GM12878 (cell line): Measurements from ENCODE around the gene PLCG1. TPM values are rescaled to one million over a fixed set of nuclear protein-coding genes. Genes with fewer than 3 reads are reported as not detected.

Source experiments
- ATAC-seq: fragments of 200-7000 bp; cut with Tn5 transposase; 3 replicates; pipeline ENCODE4 v1.9.1; 2020; ENCODE audit warnings: mild to moderate bottlenecking, moderate library complexity
- BruUV-seq: library from RNA; stranded (reverse); fragments of 400-500 nt; replicated peaks from 2 replicates; lab custom pipeline; 2021; lab: Mats Ljungman, UMichigan
- CTCF ChIA-PET: fragments of 300-600 bp; sonication (Branson Sonifier 250); formaldehyde crosslinking; extraction: SDS; loops from one replicate; lab custom pipeline; 2021; ENCODE audit warnings: inconsistent platforms; lab: Yijun Ruan, JAX
- POLR2A ChIA-PET: fragments of 350-600 bp; formaldehyde crosslinking; extraction: SDS; loops from one replicate; lab custom pipeline; 2021; ENCODE audit warnings: inconsistent platforms; lab: Charles Lee
- RAD21 ChIA-PET: fragments of 300-600 bp; sonication (Branson Sonifier 250); formaldehyde crosslinking; loops from one replicate; lab custom pipeline; 2023; ENCODE audit warnings: antibody characterized with exemption; ENCODE audit not compliant: unreplicated experiment; lab: Charles Lee
- SMC1A ChIA-PET: fragments of 300-600 bp; sonication (Branson Sonifier 250); formaldehyde crosslinking; loops from one replicate; lab custom pipeline; 2023; ENCODE audit not compliant: unreplicated experiment, uncharacterized antibody; lab: Charles Lee
- DNase-seq: peaks from one replicate; pipeline ENCODE4 v3.0.0-alpha.2; 2011; ENCODE audit warnings: low read depth, low spot score
- FAIRE-seq: peaks from 3 replicates; lab custom pipeline; 2011; peaks lifted over from hg19 to GRCh38; lab: Jason Lieb, UNC
- H2AFZ ChIP-seq: 2 replicates; pipeline ENCODE4 v1.6.0; 2011; ENCODE audit warnings: low read depth, low read length, control low read depth; ENCODE audit not compliant: control insufficient read depth
- H3K27ac ChIP-seq: 2 replicates; pipeline ENCODE4 v1.5.1; 2011; ENCODE audit warnings: control low read depth; ENCODE audit not compliant: control insufficient read depth, insufficient read depth
- H3K27me3 ChIP-seq, 2 experiments: replicated peaks in 1 of 2; 2 replicates each; pipeline versions ENCODE4 v1.6.0 to v1.6.1; 2011; ENCODE audit warnings: low read length in 1 of 2; ENCODE audit not compliant: control insufficient read depth in 2 of 2, insufficient read depth in 2 of 2
- H3K36me3 ChIP-seq, 2 experiments: 2 replicates each; pipeline ENCODE4 v1.5.1; 2011; ENCODE audit warnings: low read length in 1 of 2; ENCODE audit not compliant: control insufficient read depth in 2 of 2, insufficient read depth in 2 of 2
- H3K4me1 ChIP-seq: 2 replicates; pipeline ENCODE4 v1.6.1; 2011; ENCODE audit warnings: mild to moderate bottlenecking, low read length, moderate library complexity, mixed read lengths; ENCODE audit not compliant: control insufficient read depth, insufficient read depth
- H3K4me2 ChIP-seq: 2 replicates; pipeline ENCODE4 v1.6.0; 2011; ENCODE audit warnings: control low read depth; ENCODE audit not compliant: control insufficient read depth, insufficient read depth
- H3K4me3 ChIP-seq: fragments of 200-600 bp; sonication (generic); 2 replicates; pipeline ENCODE4 v1.5.1; 2016
- H3K79me2 ChIP-seq: 2 replicates; pipeline ENCODE4 v1.6.0; 2011; ENCODE audit warnings: low read length; ENCODE audit not compliant: control insufficient read depth, insufficient read depth
- H3K9ac ChIP-seq: 2 replicates; pipeline ENCODE4 v1.8.0; 2011; ENCODE audit warnings: low read length, control low read depth, mixed read lengths; ENCODE audit not compliant: control insufficient read depth, insufficient read depth
- H3K9me3 ChIP-seq: replicated peaks from 3 replicates; pipeline ENCODE4 v1.5.1; 2011; ENCODE audit warnings: mild to moderate bottlenecking, low read length; ENCODE audit not compliant: control insufficient read depth, insufficient read depth
- H4K20me1 ChIP-seq: 2 replicates; pipeline ENCODE4 v1.6.0; 2011; ENCODE audit not compliant: control insufficient read depth, insufficient read depth
- CREB1 ChIP-seq: IDR thresholded peaks from 2 replicates; pipeline ENCODE4 v1.6.1; 2012; ENCODE audit warnings: low read depth, mild to moderate bottlenecking, inconsistent platforms
- EP300 ChIP-seq, 2 experiments: fragments of 150-350 bp in 1 of 2; IDR thresholded peaks; 2 replicates each; pipeline ENCODE4 v1.6.1; 2011 to 2012; ENCODE audit warnings: low read depth in 2 of 2, low read length in 2 of 2, borderline replicate concordance in 1 of 2, improper control_type of control experiment in 1 of 2, inconsistent platforms in 1 of 2; ENCODE audit not compliant: control insufficient read depth in 1 of 2
- FOS ChIP-seq: IDR thresholded peaks from 3 replicates; pipeline ENCODE4 v1.6.1; 2011; ENCODE audit warnings: borderline replicate concordance; ENCODE audit not compliant: insufficient read length; ENCODE audit errors: extremely low read depth
- MYC ChIP-seq: IDR thresholded peaks from 2 replicates; pipeline ENCODE4 v1.6.1; 2011; ENCODE audit warnings: mild to moderate bottlenecking, low read length, moderate library complexity, inconsistent platforms; ENCODE audit not compliant: insufficient read depth, insufficient replicate concordance, insufficient read length, severe bottlenecking
- NR2C1 ChIP-seq: fragments of 450-650 bp; IDR thresholded peaks from 2 replicates; pipeline ENCODE4 v1.6.1; 2017; ENCODE audit warnings: antibody characterized with exemption, mild to moderate bottlenecking, moderate library complexity
- RAD51 ChIP-seq: fragments of 450-650 bp; IDR thresholded peaks from 2 replicates; pipeline ENCODE4 v1.6.1; 2016; ENCODE audit warnings: moderate library complexity, mild to moderate bottlenecking, inconsistent platforms
- REST ChIP-seq: IDR thresholded peaks from 2 replicates; pipeline ENCODE4 v1.6.1; 2012; ENCODE audit warnings: mild to moderate bottlenecking, low read depth, low read length
- STAT1 ChIP-seq: fragments of 450-650 bp; conservative IDR thresholded peaks from 2 replicates; pipeline ENCODE4 v1.6.1; 2014; ENCODE audit warnings: antibody characterized with exemption, mild to moderate bottlenecking
- SUZ12 ChIP-seq: fragments of 200-600 bp; sonication (generic); IDR thresholded peaks from one replicate; pipeline ENCODE4 v1.6.1; 2018; ENCODE audit warnings: antibody characterized with exemption, mild to moderate bottlenecking; ENCODE audit not compliant: unreplicated experiment
- ZBTB33 ChIP-seq: fragments of 450-650 bp; IDR thresholded peaks from 2 replicates; pipeline ENCODE4 v1.6.1; 2017; ENCODE audit warnings: mild to moderate bottlenecking
- WGBS: methylation state at CpG from one replicate; pipeline ENCODE4 v1.1.6; 2016; ENCODE audit warnings: low lambda C conversion rate; ENCODE audit not compliant: insufficient replicate concordance, insufficient coverage; ENCODE audit errors: missing lambda C conversion rate; 5-methylcytosine and 5-hydroxymethylcytosine counted together
- in situ Hi-C: fragments of 300-500 bp; cut with MboI; formaldehyde crosslinking; loops from 9 replicates; pipeline ENCODE4 v1.14.3; 2018; ENCODE audit warnings: mixed read lengths
- intact Hi-C: fragments of 100-400 bp; cut with micrococcal nuclease; formaldehyde crosslinking; loops from one replicate; pipeline ENCODE4 v1.14.2; 2022; ENCODE audit not compliant: unreplicated experiment
- polyA plus RNA-seq, 11 experiments: library from polyadenylated mRNA; depleted of rRNA in 4 of 11; unstranded in 6 of 11; stranded (reverse) in 5 of 11; fragments of >200 nt; fragmentation: Nextera tagmentation in 4 of 11; fragmentation: Illumina TruSeq in 1 of 11; extraction: Ambion mirVana in 4 of 11; extraction: Trizol in 1 of 11; gene quantifications; 1 replicate in 1 of 11; 2 replicates in 10 of 11; pipeline versions ENCODE4 v1.2.1 to v1.2.3, GENCODE V29; 2011 to 2016; ENCODE audit warnings: inconsistent platforms in 2 of 11, missing spikeins in 2 of 11, low read depth in 1 of 11
- total RNA-seq, 4 experiments: library from RNA; depleted of rRNA in 3 of 4; stranded (reverse); fragments of >200 nt in 3 of 4; fragmentation: Illumina TruSeq in 1 of 4; extraction: Trizol in 1 of 4; gene quantifications; 2 replicates each; pipeline versions ENCODE4 v1.2.1 to v1.2.3, GENCODE V29; 2013 to 2021
- TF ChIP-seq, protein P1 (sequence below): fragments of 450-650 bp; IDR thresholded peaks from 2 replicates; pipeline ENCODE4 v1.6.1; 2018; ENCODE audit warnings: borderline replicate concordance, mild to moderate bottlenecking; ENCODE audit not compliant: partially characterized antibody
- TF ChIP-seq, protein P2 (sequence below): fragments of 150-350 bp; IDR thresholded peaks from 2 replicates; pipeline ENCODE4 v1.6.1; 2016; ENCODE audit warnings: low read depth, low read length

The PLCG1 gene
- total and polyA plus RNA-seq, 10 of the 15 experiments (the other 5 are each of a cell fraction or from before 2014, with no cell fraction given): 2.6 to 114 (median 45.3) TPM

DNA sequence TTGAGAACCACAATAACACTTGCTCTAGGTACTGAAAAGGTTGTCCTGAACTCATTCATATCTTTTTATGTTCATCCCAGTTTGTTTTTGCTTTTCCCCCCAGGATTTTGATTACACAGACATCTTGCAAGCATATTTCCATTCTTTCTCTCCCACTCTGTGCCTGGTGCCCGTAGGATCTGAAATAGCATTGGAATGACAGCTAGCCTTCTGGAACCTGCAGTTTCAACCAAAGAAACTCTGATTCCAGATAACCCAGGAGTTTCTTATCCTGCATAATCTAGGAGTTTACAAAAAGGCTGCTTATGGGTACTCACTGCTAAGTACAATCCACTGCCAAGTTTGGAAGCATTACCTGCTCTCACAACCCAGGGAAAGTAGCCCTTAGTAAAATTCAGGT, 28.8 kb upstream of the PLCG1 start:
- RAD21 ChIA-PET: no interaction called here
- ATAC-seq (no peak), FAIRE-seq (no peak), DNase-seq (no peak)
- intact Hi-C loops: no loop called here
- H3K36me3 ChIP-seq: peaks cover 8 to 35% of the 10 kb centered on the region in 2 experiments
- H3K4me3 ChIP-seq: no peak overlapping the region
- in situ Hi-C loops: no loop called here
- POLR2A ChIA-PET: no interaction called here
- H3K9ac ChIP-seq: no peak overlapping the region
- peaks cover 5% of the 10 kb centered on the region; the same call in 1 of the 2 replicates for H3K4me1 ChIP-seq
- H3K79me2 ChIP-seq: no peaks in the 10 kb centered on the region
- 100% methylated on average over 1 of the region's 1 CpG for WGBS
- BruUV-seq: no TSS peak
- no peaks in the 10 kb centered on the region for H3K27me3 ChIP-seq
- no peak overlapping the region for H3K4me2 ChIP-seq
- CTCF ChIA-PET: interaction anchor here (1.1 kb wide), 1 partner anchor 145 kb away, joined by 3 read pairs; no protein-coding TSS in a partner anchor
- no peak overlapping the region for H2AFZ ChIP-seq
- H3K27ac ChIP-seq: no peak overlapping the region
- H3K9me3 ChIP-seq: no peaks in the 10 kb centered on the region
- H4K20me1 ChIP-seq: no peaks in the 10 kb centered on the region; the same call in 1 of the 2 replicates
- SMC1A ChIA-PET: interaction anchor here (1.0 kb wide), 1 partner anchor 140 kb away, joined by 4 read pairs; no protein-coding TSS in a partner anchor
- TF ChIP-seq RAD51 (no peak), MYC (no peak), REST (no peak), EP300 (IDR thresholded peaks at IDR 0.05; ENCODE audit: borderline replicate concordance in 1 of 2, control insufficient read depth in 1 of 2, low read depth in 2 of 2, low read length in 2 of 2) (no peak), NR2C1 (no peak), STAT1 (no peak), SUZ12 (no peak), ZBTB33 (no peak), FOS (no peak), CREB1 (no peak)
- TF ChIP-seq, protein P1, sequence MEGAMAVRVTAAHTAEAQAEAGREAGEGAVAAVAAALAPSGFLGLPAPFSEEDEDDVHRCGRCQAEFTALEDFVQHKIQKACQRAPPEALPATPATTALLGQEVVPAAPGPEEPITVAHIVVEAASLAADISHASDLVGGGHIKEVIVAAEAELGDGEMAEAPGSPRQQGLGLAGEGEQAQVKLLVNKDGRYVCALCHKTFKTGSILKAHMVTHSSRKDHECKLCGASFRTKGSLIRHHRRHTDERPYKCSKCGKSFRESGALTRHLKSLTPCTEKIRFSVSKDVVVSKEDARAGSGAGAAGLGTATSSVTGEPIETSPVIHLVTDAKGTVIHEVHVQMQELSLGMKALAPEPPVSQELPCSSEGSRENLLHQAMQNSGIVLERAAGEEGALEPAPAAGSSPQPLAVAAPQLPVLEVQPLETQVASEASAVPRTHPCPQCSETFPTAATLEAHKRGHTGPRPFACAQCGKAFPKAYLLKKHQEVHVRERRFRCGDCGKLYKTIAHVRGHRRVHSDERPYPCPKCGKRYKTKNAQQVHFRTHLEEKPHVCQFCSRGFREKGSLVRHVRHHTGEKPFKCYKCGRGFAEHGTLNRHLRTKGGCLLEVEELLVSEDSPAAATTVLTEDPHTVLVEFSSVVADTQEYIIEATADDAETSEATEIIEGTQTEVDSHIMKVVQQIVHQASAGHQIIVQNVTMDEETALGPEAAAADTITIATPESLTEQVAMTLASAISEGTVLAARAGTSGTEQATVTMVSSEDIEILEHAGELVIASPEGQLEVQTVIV: no peak
- TF ChIP-seq, protein P2, sequence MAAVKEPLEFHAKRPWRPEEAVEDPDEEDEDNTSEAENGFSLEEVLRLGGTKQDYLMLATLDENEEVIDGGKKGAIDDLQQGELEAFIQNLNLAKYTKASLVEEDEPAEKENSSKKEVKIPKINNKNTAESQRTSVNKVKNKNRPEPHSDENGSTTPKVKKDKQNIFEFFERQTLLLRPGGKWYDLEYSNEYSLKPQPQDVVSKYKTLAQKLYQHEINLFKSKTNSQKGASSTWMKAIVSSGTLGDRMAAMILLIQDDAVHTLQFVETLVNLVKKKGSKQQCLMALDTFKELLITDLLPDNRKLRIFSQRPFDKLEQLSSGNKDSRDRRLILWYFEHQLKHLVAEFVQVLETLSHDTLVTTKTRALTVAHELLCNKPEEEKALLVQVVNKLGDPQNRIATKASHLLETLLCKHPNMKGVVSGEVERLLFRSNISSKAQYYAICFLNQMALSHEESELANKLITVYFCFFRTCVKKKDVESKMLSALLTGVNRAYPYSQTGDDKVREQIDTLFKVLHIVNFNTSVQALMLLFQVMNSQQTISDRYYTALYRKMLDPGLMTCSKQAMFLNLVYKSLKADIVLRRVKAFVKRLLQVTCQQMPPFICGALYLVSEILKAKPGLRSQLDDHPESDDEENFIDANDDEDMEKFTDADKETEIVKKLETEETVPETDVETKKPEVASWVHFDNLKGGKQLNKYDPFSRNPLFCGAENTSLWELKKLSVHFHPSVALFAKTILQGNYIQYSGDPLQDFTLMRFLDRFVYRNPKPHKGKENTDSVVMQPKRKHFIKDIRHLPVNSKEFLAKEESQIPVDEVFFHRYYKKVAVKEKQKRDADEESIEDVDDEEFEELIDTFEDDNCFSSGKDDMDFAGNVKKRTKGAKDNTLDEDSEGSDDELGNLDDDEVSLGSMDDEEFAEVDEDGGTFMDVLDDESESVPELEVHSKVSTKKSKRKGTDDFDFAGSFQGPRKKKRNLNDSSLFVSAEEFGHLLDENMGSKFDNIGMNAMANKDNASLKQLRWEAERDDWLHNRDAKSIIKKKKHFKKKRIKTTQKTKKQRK: no peak
